ENCODE results near the gene FGFR1OP2.
"Not testable (repeated sequence)": the region's sequence is repeated elsewhere in the genome, so short reads cannot be mapped to it uniquely, and the experiment has no call there.

FGFR1OP2 gene

GRCh38 chr12:26937863-26938700 lies at the start of gene FGFR1OP2, which contains the start of gene INTS13:
TSS of gene FGFR1OP2 (plus strand) at chr12:26938470. CDS start at chr12:26954159, 15,689 bp downstream.
TSS of gene INTS13 (minus strand) at chr12:26937981. CDS start at chr12:26936803, 1,178 bp downstream.
- peak; percentile 89 for DNase-seq (ENCODE audit: low read depth in 1 of 2, low spot score in 1 of 2)

GRCh38 chr12:26890784-26891183 lies 47.5 kb upstream of the FGFR1OP2 start:
- no peak for DNase-seq (ENCODE audit: low read depth in 1 of 2, low spot score in 1 of 2)

GRCh38 chr12:26891704-26892103 lies 46.6 kb upstream of the FGFR1OP2 start:
- no peak for DNase-seq (ENCODE audit: low read depth in 1 of 2, low spot score in 1 of 2)

GRCh38 chr12:26895672-26896071 lies 42.6 kb upstream of the FGFR1OP2 start:
- no peak for DNase-seq (ENCODE audit: low read depth in 1 of 2, low spot score in 1 of 2)

GRCh38 chr12:26896913-26897312 lies 41.4 kb upstream of the FGFR1OP2 start:
- no peak for DNase-seq (ENCODE audit: low read depth in 1 of 2, low spot score in 1 of 2)

- not testable (repeated sequence) for DNase-seq (ENCODE audit: low read depth in 1 of 2, low spot score in 1 of 2)
Observed at GRCh38 chr12:26903396-26903795, 34.9 kb upstream of the FGFR1OP2 start.

- DNase-seq (ENCODE audit: low read depth in 1 of 2, low spot score in 1 of 2): no peak
Observed at GRCh38 chr12:26906024-26906423, 32.2 kb upstream of the FGFR1OP2 start.

GRCh38 chr12:26906704-26907103 lies 31.6 kb upstream of the FGFR1OP2 start:
- no peak for DNase-seq (ENCODE audit: low read depth in 1 of 2, low spot score in 1 of 2)

- DNase-seq (ENCODE audit: low read depth in 1 of 2, low spot score in 1 of 2): no peak
Observed at GRCh38 chr12:26918321-26919215, 19.7 kb upstream of the FGFR1OP2 start.

- no peak for DNase-seq (ENCODE audit: low read depth in 1 of 2, low spot score in 1 of 2)
Observed at GRCh38 chr12:26919216-26919555, 19.1 kb upstream of the FGFR1OP2 start.

- no peak for DNase-seq (ENCODE audit: low read depth in 1 of 2, low spot score in 1 of 2)
Observed at GRCh38 chr12:26921886-26922285, 16.4 kb upstream of the FGFR1OP2 start.

GRCh38 chr12:26928661-26929060 lies 9.6 kb upstream of the FGFR1OP2 start:
- DNase-seq (ENCODE audit: low read depth in 1 of 2, low spot score in 1 of 2): no peak

GRCh38 chr12:26929590-26929989 lies 8.7 kb upstream of the FGFR1OP2 start:
- no peak for DNase-seq (ENCODE audit: low read depth in 1 of 2, low spot score in 1 of 2)

- no peak for DNase-seq (ENCODE audit: low read depth in 1 of 2, low spot score in 1 of 2)
Observed at GRCh38 chr12:26935636-26936378, 2.5 kb upstream of the FGFR1OP2 start.

- DNase-seq (ENCODE audit: low read depth in 1 of 2, low spot score in 1 of 2): no peak
Observed at GRCh38 chr12:26936559-26937442, 1.5 kb upstream of the FGFR1OP2 start.

GRCh38 chr12:26937443-26937862 lies 817 bp upstream of the FGFR1OP2 start:
- DNase-seq (ENCODE audit: low read depth in 1 of 2, low spot score in 1 of 2): no peak

GRCh38 chr12:26938701-26939062 lies 412 bp downstream of the FGFR1OP2 start:
- no peak for DNase-seq (ENCODE audit: low read depth in 1 of 2, low spot score in 1 of 2)

- no peak for DNase-seq (ENCODE audit: low read depth in 1 of 2, low spot score in 1 of 2)
Observed at GRCh38 chr12:26939192-26939832, 1.0 kb downstream of the FGFR1OP2 start.

- DNase-seq (ENCODE audit: low read depth in 1 of 2, low spot score in 1 of 2): no peak
Observed at GRCh38 chr12:26939953-26940352, 1.7 kb downstream of the FGFR1OP2 start.

Measured in activated T-helper 1 cell treated with anti-CD3 and anti-CD28 coated beads, Interleukin-2, amount 50 U/mL, for 16 hours (primary cell).